H1 (cell line): Measurements from ENCODE around the gene ADPRHL1. TPM values are rescaled to one million over a fixed set of nuclear protein-coding genes. Genes with fewer than 3 reads are reported as not detected.
A peak's percentile ranks its signal among the peaks of the same experiment; 100 is the strongest.

Source experiments
- CTCF ChIA-PET: fragments of 300-600 bp; sonication (Branson Sonifier 250); formaldehyde crosslinking; loops from one replicate; lab custom pipeline; 2021; ENCODE audit not compliant: partially characterized antibody; lab: Charles Lee
- POLR2A ChIA-PET: fragments of 300-600 bp; sonication (Branson Sonifier 250); formaldehyde crosslinking; loops from one replicate; lab custom pipeline; 2021; ENCODE audit warnings: inconsistent platforms; ENCODE audit not compliant: partially characterized antibody; lab: Charles Lee
- DNase-seq, 2 experiments: peaks; one replicate each; pipeline versions ENCODE4 v3.0.0 to v3.0.0-alpha.2; 2010 to 2022; ENCODE audit warnings: low spot score in 2 of 2, low read depth in 1 of 2, mixed read lengths in 1 of 2
- FAIRE-seq: peaks from 2 replicates; lab custom pipeline; 2011; peaks lifted over from hg19 to GRCh38; lab: Jason Lieb, UNC
- H2AFZ ChIP-seq: 2 replicates; pipeline ENCODE4 v1.8.1; 2012; ENCODE audit warnings: low read length, inconsistent platforms
- H2AK5ac ChIP-seq: 2 replicates; pipeline ENCODE4 v1.6.1; 2013; ENCODE audit warnings: low read depth, low read length
- H2BK120ac ChIP-seq: replicated peaks from 2 replicates; pipeline ENCODE3; 2013; ENCODE audit warnings: low read depth, low read length, inconsistent platforms
- H2BK12ac ChIP-seq: 2 replicates; pipeline ENCODE4 v1.6.1; 2013; ENCODE audit warnings: low read depth, low read length
- H2BK15ac ChIP-seq: 2 replicates; pipeline ENCODE4 v1.6.1; 2013; ENCODE audit warnings: low read length
- H2BK20ac ChIP-seq: 2 replicates; pipeline ENCODE4 v1.6.1; 2013; ENCODE audit warnings: low read length
- H2BK5ac ChIP-seq: 2 replicates; pipeline ENCODE4 v1.6.1; 2013; ENCODE audit warnings: low read depth, low read length
- H3K14ac ChIP-seq: 2 replicates; pipeline ENCODE4 v1.6.1; 2013; ENCODE audit warnings: inconsistent platforms; ENCODE audit not compliant: insufficient read length
- H3K18ac ChIP-seq: 2 replicates; pipeline ENCODE4 v1.6.1; 2013; ENCODE audit warnings: low read length; ENCODE audit errors: extremely low read depth
- H3K23ac ChIP-seq: 2 replicates; pipeline ENCODE4 v1.6.1; 2013; ENCODE audit warnings: inconsistent platforms; ENCODE audit not compliant: insufficient read length
- H3K23me2 ChIP-seq: 2 replicates; pipeline ENCODE4 v1.6.1; 2013; ENCODE audit warnings: low read depth, low read length
- H3K27ac ChIP-seq: 2 replicates; pipeline ENCODE4 v1.6.1; 2011; ENCODE audit warnings: low read depth, low read length, inconsistent platforms
- H3K27me3 ChIP-seq, 4 experiments: replicated peaks in 1 of 4; 1 replicate in 1 of 4; 2 replicates in 3 of 4; pipeline versions ENCODE4 v1.6.1 to v1.8.1; 2011 to 2013; ENCODE audit warnings: low read length in 3 of 4, mild to moderate bottlenecking in 3 of 4, inconsistent platforms in 2 of 4, mixed read lengths in 2 of 4, moderate library complexity in 1 of 4; ENCODE audit not compliant: control insufficient read depth in 3 of 4, insufficient read depth in 3 of 4; ENCODE audit errors: extremely low read depth in 1 of 4
- H3K36me3 ChIP-seq, 4 experiments: 2 replicates each; pipeline versions ENCODE4 v1.6.1 to v1.8.1; 2011 to 2013; ENCODE audit warnings: mild to moderate bottlenecking in 4 of 4, low read length in 3 of 4, moderate library complexity in 2 of 4, control low read depth in 1 of 4, inconsistent platforms in 1 of 4; ENCODE audit not compliant: insufficient read depth in 4 of 4, control insufficient read depth in 2 of 4
- H3K4ac ChIP-seq: replicated peaks from 2 replicates; pipeline ENCODE3; 2013; ENCODE audit warnings: low read length, low read depth, mixed read lengths, inconsistent platforms; ENCODE audit not compliant: insufficient read length
- H3K4me1 ChIP-seq, 4 experiments: replicated peaks in 1 of 4; 1 replicate in 1 of 4; 2 replicates in 3 of 4; pipeline versions ENCODE4 v1.6.1 to v1.8.1; 2011 to 2013; ENCODE audit warnings: low read length in 3 of 4, inconsistent platforms in 2 of 4, mixed read lengths in 1 of 4; ENCODE audit not compliant: insufficient read depth in 4 of 4, control insufficient read depth in 3 of 4
- H3K4me2 ChIP-seq, 2 experiments: 2 replicates each; pipeline versions ENCODE4 v1.6.1 to v1.8.1; 2011 to 2013; ENCODE audit warnings: low read depth in 2 of 2, low read length in 2 of 2, control low read depth in 1 of 2, inconsistent platforms in 1 of 2, mild to moderate bottlenecking in 1 of 2; ENCODE audit not compliant: insufficient read depth in 1 of 2
- H3K4me3 ChIP-seq, 4 experiments: fragments of 200-600, 300-600 bp in 1 of 4; sonication (generic), shearing (Covaris generic), sonication (Bioruptor Twin) in 1 of 4; 2 replicates each; pipeline versions ENCODE4 v1.5.1 to v1.8.1; 2011 to 2016; ENCODE audit warnings: low read length in 4 of 4, low read depth in 3 of 4, control low read depth in 2 of 4, inconsistent platforms in 2 of 4, mild to moderate bottlenecking in 2 of 4, mixed read lengths in 1 of 4, moderate library complexity in 1 of 4; ENCODE audit not compliant: insufficient read depth in 2 of 4; ENCODE audit errors: extremely low read depth in 1 of 4
- H3K56ac ChIP-seq: replicated peaks from 2 replicates; pipeline ENCODE3; 2013; ENCODE audit warnings: low read depth, mild to moderate bottlenecking, mixed read lengths, low read length, inconsistent platforms; ENCODE audit not compliant: insufficient read length
- H3K79me1 ChIP-seq: 2 replicates; pipeline ENCODE4 v1.6.1; 2013; ENCODE audit warnings: low read depth, low read length, control low read depth
- H3K79me2 ChIP-seq, 2 experiments: 2 replicates each; pipeline versions ENCODE4 v1.6.1 to v1.8.1; 2012 to 2013; ENCODE audit warnings: low read length in 2 of 2, mild to moderate bottlenecking in 2 of 2, inconsistent platforms in 1 of 2; ENCODE audit not compliant: insufficient read depth in 2 of 2, control insufficient read depth in 1 of 2
- H3K9ac ChIP-seq, 4 experiments: replicated peaks in 1 of 4; 1 replicate in 1 of 4; 2 replicates in 3 of 4; pipeline versions ENCODE4 v1.6.1 to v1.8.1; 2011 to 2013; ENCODE audit warnings: low read depth in 3 of 4, low read length in 3 of 4, control low read depth in 2 of 4, mild to moderate bottlenecking in 2 of 4, moderate library complexity in 2 of 4, inconsistent platforms in 1 of 4; ENCODE audit errors: extremely low read depth in 1 of 4
- H3K9me3 ChIP-seq, 2 experiments: 2 replicates each; pipeline versions ENCODE4 v1.6.1 to v1.8.1; 2012 to 2013; ENCODE audit warnings: mild to moderate bottlenecking in 2 of 2, moderate library complexity in 2 of 2, control low read depth in 1 of 2, inconsistent platforms in 1 of 2, low read depth in 1 of 2, low read length in 1 of 2, mixed read lengths in 1 of 2; ENCODE audit not compliant: insufficient read depth in 2 of 2
- H4K20me1 ChIP-seq, 2 experiments: replicated peaks in 1 of 2; 2 replicates each; pipeline versions ENCODE3 to v1.8.1; 2011 to 2013; ENCODE audit warnings: inconsistent platforms in 2 of 2, low read length in 2 of 2, mild to moderate bottlenecking in 1 of 2; ENCODE audit not compliant: insufficient read depth in 2 of 2, control insufficient read depth in 1 of 2
- H4K5ac ChIP-seq: 2 replicates; pipeline ENCODE4 v1.6.1; 2013; ENCODE audit warnings: low read length, low read depth, mixed read lengths, inconsistent platforms; ENCODE audit not compliant: insufficient read length
- H4K8ac ChIP-seq: 2 replicates; pipeline ENCODE4 v1.8.0; 2013; ENCODE audit warnings: mild to moderate bottlenecking, moderate library complexity, low read length, inconsistent platforms; ENCODE audit not compliant: insufficient read depth; ENCODE audit errors: extremely low read depth
- H4K91ac ChIP-seq: replicated peaks from 2 replicates; pipeline ENCODE3; 2013; ENCODE audit warnings: low read length, mixed read lengths, inconsistent platforms; ENCODE audit not compliant: insufficient read length
- SIN3A ChIP-seq, 2 experiments: IDR thresholded peaks in 1 of 2; conservative IDR thresholded peaks in 1 of 2; 2 replicates each; pipeline ENCODE4 v1.6.1; 2011 to 2012; ENCODE audit warnings: low read length in 2 of 2, improper control_type of control experiment in 1 of 2, low read depth in 1 of 2, mild to moderate bottlenecking in 1 of 2
- WGBS, 2 experiments: shearing (Covaris generic) in 1 of 2; methylation state at CpG; one replicate each; pipeline versions ENCODE4 v1.1.6 to v1.1.7; 2013 to 2015; ENCODE audit warnings: low lambda C conversion rate in 2 of 2, mixed read lengths in 2 of 2, inconsistent platforms in 1 of 2, low coverage in 1 of 2, missing lambda C conversion rate in 1 of 2; ENCODE audit not compliant: insufficient replicate concordance in 2 of 2, insufficient coverage in 1 of 2, insufficient read length in 1 of 2; ENCODE audit errors: extremely low coverage in 1 of 2, missing lambda C conversion rate in 1 of 2; 5-methylcytosine and 5-hydroxymethylcytosine counted together
- polyA plus RNA-seq, 7 experiments: library from polyadenylated mRNA; depleted of rRNA in 3 of 7; stranded (reverse) in 5 of 7; unstranded in 2 of 7; fragments of >200 nt in 5 of 7; fragments of 200-250 nt in 2 of 7; gene quantifications; 1 replicate in 5 of 7; 2 replicates in 1 of 7; 4 replicates in 1 of 7; pipeline versions ENCODE4 v1.2.1 to v1.2.3, GENCODE V29; 2011 to 2013; ENCODE audit warnings: missing spikeins in 2 of 7, mixed read lengths in 2 of 7
- total RNA-seq: library from RNA; stranded (reverse); fragmentation: NEBNext Ultra II Directional; extraction: Animal tissue kit (Norgen Biotek cat#: 25700); gene quantifications from 2 replicates; pipeline ENCODE4 v1.2.1, GENCODE V29; 2021

ADPRHL1 gene
- total and polyA plus RNA-seq, 2 of the 8 experiments (the other 6 are each of a cell fraction or from before 2014, with no cell fraction given): 0.74 to 1.7 TPM

DNA sequence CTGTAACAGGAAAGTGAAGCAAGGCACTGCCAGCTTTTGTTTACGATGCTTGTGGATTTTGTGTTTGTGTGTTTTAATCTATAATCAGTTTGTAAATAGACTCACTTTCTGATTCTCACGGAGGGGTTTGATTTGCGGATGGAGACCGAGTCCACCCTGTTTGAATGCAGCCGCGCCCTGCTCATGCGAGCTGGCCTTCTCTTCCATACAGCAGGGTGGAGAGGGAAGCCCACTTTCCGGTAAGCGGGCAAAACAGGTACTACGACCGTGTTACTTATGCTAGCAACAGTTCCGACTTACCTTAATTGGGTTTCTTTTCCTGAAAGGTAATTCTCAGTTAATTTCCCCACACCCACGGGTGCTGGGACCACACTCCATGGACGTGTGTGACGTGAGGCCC lies 33.1 kb downstream of the ADPRHL1 start:
- Histone ChIP-seq H4K20me1 (peaks cover 0 to 1% of the 10 kb centered on the region in 2 experiments), H2BK12ac (no peak overlapping the region), H3K4me3 (no peak overlapping the region), H3K14ac (no peak overlapping the region), H3K56ac (no peak overlapping the region), H3K4me1 (peaks cover 0 to 6% (median 0%) of the 10 kb centered on the region in 4 experiments; a peak in 1 of 7 replicates), H3K79me1 (no peaks in the 10 kb centered on the region), H2BK15ac (no peak overlapping the region), H4K91ac (no peak overlapping the region), H3K9me3 (no peaks in the 10 kb centered on the region), H2AFZ (no peak overlapping the region), H3K4ac (no peak overlapping the region), H2BK20ac (no peak overlapping the region), H3K4me2 (no peak overlapping the region), H3K27me3 (no peaks in the 10 kb centered on the region), H3K9ac (no peak overlapping the region), H3K23ac (no peak overlapping the region), H3K18ac (no peak overlapping the region), H3K27ac (no peak overlapping the region), H3K36me3 (no peaks in the 10 kb centered on the region), H4K8ac (peak overlapping the region; percentile 45; the same call in 1 of the 2 replicates), H2BK5ac (no peak overlapping the region), H3K23me2 (peaks cover 4% of the 10 kb centered on the region; the same call in 1 of the 2 replicates), H4K5ac (no peak overlapping the region), H3K79me2 (no peaks in the 10 kb centered on the region), H2BK120ac (no peak overlapping the region), H2AK5ac (no peak overlapping the region)
- no peak for DNase-seq
- WGBS, 2 experiments: 92% methylated on average over 15 of the region's 15 CpGs; no CpG with 5 or more reads in 1 of the 2 experiments
- FAIRE-seq: no peak
- ChIA-PET CTCF (interaction anchor here (1.0 to 2.5 kb wide), 3 partner anchors 24 to 31 kb away, joined by 3 to 9 read pairs (median 4); no protein-coding TSS in a partner anchor), POLR2A (interaction anchor here (1.2 kb wide), 1 partner anchor 32 kb away, joined by 3 read pairs; no protein-coding TSS in a partner anchor)
- no peak for TF ChIP-seq SIN3A (conservative IDR thresholded peaks at IDR 0.05 in 1 of 2, IDR thresholded peaks at IDR 0.05 in 1 of 2; ENCODE audit: low read depth in 1 of 2, low read length in 2 of 2)
